HepG2 (cell line): Measurements from ENCODE around the gene C20orf202. TPM values are rescaled to one million over a fixed set of nuclear protein-coding genes. Genes with fewer than 3 reads are reported as not detected.

Source experiments
- ATF2 ChIP-seq: sonication (generic); formaldehyde crosslinking; IDR thresholded peaks from 2 replicates; pipeline ENCODE4 v1.4.0; 2020; ENCODE audit warnings: missing genetic modification reagents
- CHD4 ChIP-seq: fragments of 200-600 bp; sonication (generic); IDR thresholded peaks from 2 replicates; pipeline ENCODE4 v1.7.0; 2017; ENCODE audit warnings: mild to moderate bottlenecking, low read length, borderline replicate concordance
- DMAP1 ChIP-seq: IDR thresholded peaks from 2 replicates; pipeline ENCODE4 v1.6.1; 2016
- FOSL1 ChIP-seq: sonication (generic); formaldehyde crosslinking; IDR thresholded peaks from 2 replicates; pipeline ENCODE4 v1.9.0; 2021; ENCODE audit warnings: missing genetic modification reagents, borderline replicate concordance
- GTF2F1 ChIP-seq: fragments of 150-350 bp; IDR thresholded peaks from 2 replicates; pipeline ENCODE4 v1.6.1; 2014; ENCODE audit warnings: low read length
- HNF4G ChIP-seq, 2 experiments: sonication (generic) in 1 of 2; formaldehyde crosslinking in 1 of 2; IDR thresholded peaks; 2 replicates each; pipeline versions ENCODE4 v1.4.0 to v1.6.1; 2011 to 2020; ENCODE audit warnings: borderline replicate concordance in 2 of 2, low read depth in 2 of 2, mild to moderate bottlenecking in 2 of 2, low read length in 1 of 2, missing genetic modification reagents in 1 of 2, moderate library complexity in 1 of 2
- KLF12 ChIP-seq: sonication (generic); formaldehyde crosslinking; IDR thresholded peaks from 2 replicates; pipeline ENCODE4 v1.4.0; 2020; ENCODE audit warnings: missing genetic modification reagents, borderline replicate concordance
- MAX ChIP-seq: IDR thresholded peaks from 2 replicates; pipeline ENCODE4 v1.6.1; 2012; ENCODE audit warnings: inconsistent platforms
- MYNN ChIP-seq: sonication (generic); formaldehyde crosslinking; IDR thresholded peaks from 2 replicates; pipeline ENCODE4 v1.4.0; 2020; ENCODE audit warnings: mild to moderate bottlenecking, low read depth, missing genetic modification reagents
- NR3C1 ChIP-seq: sonication (generic); formaldehyde crosslinking; IDR thresholded peaks from 2 replicates; pipeline ENCODE4 v1.4.0; 2020; ENCODE audit warnings: missing genetic modification reagents
- PTBP1 ChIP-seq: fragments of 200-400 bp; formaldehyde crosslinking; IDR thresholded peaks from 2 replicates; pipeline ENCODE4 v1.6.1; 2018; ENCODE audit warnings: low read length, low read depth; ENCODE audit not compliant: poor library complexity, severe bottlenecking
- RAD51 ChIP-seq: fragments of 450-650 bp; IDR thresholded peaks from 2 replicates; pipeline ENCODE4 v1.6.1; 2016; ENCODE audit warnings: borderline replicate concordance
- SATB2 ChIP-seq: sonication (generic); formaldehyde crosslinking; IDR thresholded peaks from 2 replicates; pipeline ENCODE4 v1.5.0; 2020; ENCODE audit warnings: missing genetic modification reagents
- THAP9 ChIP-seq: sonication (generic); formaldehyde crosslinking; IDR thresholded peaks from 2 replicates; pipeline ENCODE4; 2020; ENCODE audit warnings: missing genetic modification reagents, mild to moderate bottlenecking, borderline replicate concordance
- ZFP36L1 ChIP-seq: sonication (generic); formaldehyde crosslinking; IDR thresholded peaks from 2 replicates; pipeline ENCODE4 v1.8.0; 2022; ENCODE audit warnings: mild to moderate bottlenecking, missing genetic modification reagents, moderate library complexity
- ZNF17 ChIP-seq: sonication (generic); formaldehyde crosslinking; IDR thresholded peaks from 2 replicates; pipeline ENCODE4 v1.5.0; 2020; ENCODE audit warnings: mild to moderate bottlenecking, missing genetic modification reagents
- ZNF317 ChIP-seq: sonication (generic); formaldehyde crosslinking; IDR thresholded peaks from 2 replicates; pipeline ENCODE4 v1.5.0; 2020; ENCODE audit warnings: mild to moderate bottlenecking, missing genetic modification reagents
- ZNF354B ChIP-seq: sonication (generic); formaldehyde crosslinking; IDR thresholded peaks from 2 replicates; pipeline ENCODE4 v1.8.0; 2022; ENCODE audit warnings: mild to moderate bottlenecking, missing genetic modification reagents
- ZNF446 ChIP-seq: sonication (generic); formaldehyde crosslinking; IDR thresholded peaks from 2 replicates; pipeline ENCODE4 v1.5.0; 2020; ENCODE audit warnings: mild to moderate bottlenecking, missing genetic modification reagents
- ZNF512 ChIP-seq: sonication (generic); formaldehyde crosslinking; IDR thresholded peaks from 2 replicates; pipeline ENCODE4 v1.4.0; 2020; ENCODE audit warnings: mild to moderate bottlenecking, missing genetic modification reagents
- ZNF552 ChIP-seq: sonication (generic); formaldehyde crosslinking; IDR thresholded peaks from 2 replicates; pipeline ENCODE4 v1.9.0; 2022; ENCODE audit warnings: missing genetic modification reagents, mild to moderate bottlenecking, borderline replicate concordance
- ZNF703 ChIP-seq: sonication (generic); formaldehyde crosslinking; IDR thresholded peaks from 2 replicates; pipeline ENCODE4 v1.5.1; 2020; ENCODE audit warnings: missing genetic modification reagents, mild to moderate bottlenecking, moderate library complexity, borderline replicate concordance
- ZNF816 ChIP-seq: sonication (generic); formaldehyde crosslinking; IDR thresholded peaks from 2 replicates; pipeline ENCODE4 v1.8.0; 2022; ENCODE audit warnings: missing genetic modification reagents, mild to moderate bottlenecking, borderline replicate concordance
- ZNF878 ChIP-seq: sonication (generic); formaldehyde crosslinking; IDR thresholded peaks from 2 replicates; pipeline ENCODE4 v1.8.1; 2023; ENCODE audit warnings: mild to moderate bottlenecking, missing genetic modification reagents, moderate library complexity
- polyA plus RNA-seq, 8 experiments: library from polyadenylated mRNA; depleted of rRNA in 3 of 8; stranded (reverse) in 7 of 8; unstranded in 1 of 8; fragments of >200 nt; fragmentation: Illumina TruSeq in 4 of 8; extraction: Trizol in 4 of 8; gene quantifications; 2 replicates each; pipeline versions ENCODE4 v1.2.1 to v1.2.3, GENCODE V29; 2011 to 2016; ENCODE audit warnings: low read depth in 4 of 8, missing spikeins in 1 of 8, mixed read lengths in 1 of 8; ENCODE audit not compliant: insufficient read depth in 1 of 8
- total RNA-seq, 5 experiments: library from RNA; depleted of rRNA; stranded (reverse); fragments of >200 nt; fragmentation: Illumina TruSeq; extraction: Trizol; gene quantifications; 2 replicates each; pipeline ENCODE4 v1.2.3, GENCODE V29; 2016; ENCODE audit warnings: low read depth in 1 of 5

C20orf202 gene
- total and polyA plus RNA-seq, 2 of the 13 experiments (the other 11 are each of a cell fraction or from before 2014, with no cell fraction given), result 0.20 to 1.2 TPM

- TF ChIP-seq ZNF354B (CRISPR knock-in tag), result no peak
- no peak for TF ChIP-seq CHD4
- TF ChIP-seq MYNN (CRISPR knock-in tag), result no peak
- TF ChIP-seq ZNF512, result no peak
- no peak for TF ChIP-seq MAX
- TF ChIP-seq ZNF816 (CRISPR knock-in tag), result no peak
- peak; percentile 59; the same call in 1 of the 2 replicates for TF ChIP-seq DMAP1 (CRISPR knock-in tag)
- TF ChIP-seq ZNF703, result no peak
- TF ChIP-seq RAD51, result no peak
- TF ChIP-seq SATB2 (CRISPR knock-in tag), result no peak
- TF ChIP-seq ZNF446 (CRISPR knock-in tag), result no peak
- no peak for TF ChIP-seq ZNF17 (CRISPR knock-in tag)
- no peak for TF ChIP-seq ZFP36L1 (CRISPR knock-in tag)
- TF ChIP-seq HNF4G (IDR thresholded peaks at IDR 0.05; ENCODE audit: borderline replicate concordance, low read depth, low read length), result no peak
- TF ChIP-seq HNF4G (CRISPR knock-in tag; IDR thresholded peaks at IDR 0.05; ENCODE audit: borderline replicate concordance, low read depth), result no peak
- TF ChIP-seq THAP9 (CRISPR knock-in tag), result no peak; the same call in 1 of the 2 replicates
- no peak for TF ChIP-seq GTF2F1
- no peak for TF ChIP-seq ZNF317 (CRISPR knock-in tag)
- no peak for TF ChIP-seq NR3C1 (CRISPR knock-in tag)
- TF ChIP-seq ZNF552 (CRISPR knock-in tag), result no peak
- no peak for TF ChIP-seq FOSL1 (CRISPR knock-in tag)
- 0 out of 2 replicates have a peak, but pooled peaks have one; percentile 24 for TF ChIP-seq ATF2
- no peak for TF ChIP-seq KLF12 (CRISPR knock-in tag)
- no peak for TF ChIP-seq PTBP1
- no peak for TF ChIP-seq ZNF878 (CRISPR knock-in tag)
Measured at GRCh38 chr20:1186367-1186991, 16.8 kb upstream of the C20orf202 start (continued).
